GM21447 (cell line): Measurements from ENCODE around the gene ENOX2.

Source experiments
- ATAC-seq: cut with Tn5 transposase; IDR thresholded peaks from one replicate; pipeline ENCODE4 v1.9.1; 2021; ENCODE audit not compliant: unreplicated experiment

The ENOX2 gene

DNA sequence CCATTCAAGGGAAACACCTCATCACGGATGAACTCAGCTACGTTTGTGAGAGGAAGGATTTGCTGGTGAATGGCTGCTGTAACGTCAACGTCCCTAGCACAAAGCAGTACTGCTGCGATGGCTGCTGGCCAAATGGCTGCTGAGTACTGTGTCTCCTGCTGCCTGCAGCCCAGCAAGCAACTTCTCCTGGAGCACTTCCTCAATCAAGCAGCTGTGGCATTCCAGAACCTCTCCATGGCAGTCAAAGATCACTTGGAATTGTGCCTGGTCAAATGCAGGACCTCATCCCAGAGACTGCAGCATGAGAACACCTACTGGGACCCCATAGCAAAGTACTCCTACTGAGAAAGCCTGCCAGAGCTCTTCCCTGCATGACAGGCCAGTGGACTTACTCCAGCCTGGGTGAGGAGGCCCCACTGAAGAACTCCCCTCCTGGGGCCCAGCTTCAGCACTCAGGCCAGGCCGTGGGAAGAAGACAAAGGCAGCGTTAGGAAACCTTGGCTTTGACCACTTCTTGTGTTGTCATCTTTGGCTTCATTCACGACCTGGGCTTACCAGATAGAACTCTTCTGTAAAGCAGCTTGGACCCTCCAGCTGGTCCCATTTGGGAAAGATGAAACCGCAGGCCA lies 256.9 kb downstream of the ENOX2 start:
- ATAC-seq = no peak

DNA sequence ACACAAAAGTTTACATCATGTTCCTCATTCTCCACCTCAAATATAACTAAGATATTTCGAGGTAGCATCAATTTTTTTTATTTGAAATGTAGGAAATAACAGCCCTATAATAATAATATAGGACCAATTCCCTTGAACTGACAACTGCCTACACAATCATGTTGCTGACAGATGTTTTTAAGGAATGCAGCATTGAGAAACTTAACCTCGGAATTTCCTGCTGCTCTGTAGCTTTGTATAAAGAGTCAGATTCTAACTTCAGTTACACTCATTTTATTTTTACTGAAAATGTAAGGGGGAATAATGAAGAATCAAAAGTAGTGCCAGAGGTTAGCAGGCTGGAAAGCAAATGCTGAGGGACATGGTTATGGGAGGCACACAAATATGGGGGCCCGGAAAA lies 265.4 kb downstream of the ENOX2 start:
- no peak for ATAC-seq

DNA sequence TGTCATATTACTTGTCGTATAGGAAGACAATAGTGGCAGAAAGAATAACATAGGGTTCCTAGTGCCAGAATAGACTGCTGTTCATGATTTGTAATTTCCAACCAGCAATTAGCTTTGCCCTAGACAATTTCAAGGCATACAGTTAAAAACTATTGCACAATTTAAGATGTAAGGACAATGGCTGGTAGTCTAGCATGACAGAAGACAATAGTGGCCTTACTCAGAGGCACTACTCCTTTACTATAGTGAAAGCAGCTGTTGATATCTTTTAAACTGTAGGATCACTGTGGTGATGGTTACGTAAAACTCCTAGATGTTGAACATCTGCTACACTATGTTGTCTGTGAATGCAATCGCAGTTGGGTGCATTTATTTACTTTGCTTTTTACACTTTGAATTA lies 266.7 kb downstream of the ENOX2 start:
- ATAC-seq = no peak

DNA sequence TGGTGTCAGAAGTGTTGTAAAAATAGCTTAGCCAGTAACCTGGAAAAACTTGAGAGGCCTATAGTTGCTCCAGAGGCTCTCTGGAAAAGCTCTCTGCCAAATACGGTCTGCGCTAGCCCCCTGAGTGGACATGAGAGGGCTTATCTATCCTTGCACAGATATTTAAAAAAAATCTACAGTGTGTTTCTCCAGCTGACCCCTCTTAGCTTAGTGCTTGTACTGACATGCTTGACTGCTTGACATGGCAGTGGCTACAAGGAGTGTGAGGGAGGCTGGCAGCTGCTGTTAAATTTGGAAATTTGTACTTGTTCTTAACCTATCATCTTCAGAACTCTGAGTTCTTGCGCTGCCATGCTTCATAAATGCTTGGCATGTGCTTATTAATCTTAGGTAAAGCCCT lies 272.0 kb downstream of the ENOX2 start:
- no peak for ATAC-seq

DNA sequence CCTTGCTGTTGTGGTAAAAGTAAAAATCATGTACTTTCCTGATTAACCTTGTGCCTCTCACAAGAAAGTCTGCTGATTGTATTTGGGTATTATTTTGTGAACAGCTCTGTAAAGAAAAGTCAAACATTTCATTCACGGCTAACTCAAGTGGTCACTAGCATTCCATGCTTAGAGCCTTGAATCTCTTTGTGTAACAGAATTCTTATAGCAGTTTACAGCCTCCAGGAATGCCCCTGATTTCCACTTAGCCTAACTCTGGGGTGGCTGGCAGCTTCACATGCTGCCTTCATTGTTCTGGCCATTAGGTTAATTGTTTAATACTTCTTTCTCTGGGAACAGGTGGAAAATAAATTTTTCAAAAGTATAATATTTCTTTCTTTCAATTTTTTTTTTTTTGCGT lies 274.5 kb downstream of the ENOX2 start:
- no peak for ATAC-seq

DNA sequence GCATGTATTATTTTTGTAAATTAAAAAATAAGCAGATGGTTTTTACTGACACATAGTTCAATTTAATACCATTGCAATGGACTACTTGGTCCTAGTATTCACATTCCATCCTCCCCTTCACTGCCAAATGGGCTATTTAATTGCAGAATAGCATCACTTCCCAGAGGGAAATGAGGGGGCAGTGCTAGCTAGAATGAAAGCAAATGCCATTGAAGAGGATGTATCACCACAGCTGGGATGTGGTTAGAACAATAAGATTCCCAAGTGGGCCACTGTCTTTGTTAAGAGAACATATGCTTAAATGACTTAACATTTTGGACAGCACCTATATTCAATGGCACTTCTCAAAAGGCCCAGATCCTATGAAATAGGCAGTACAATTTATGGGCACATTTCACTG lies 276.5 kb downstream of the ENOX2 start:
- ATAC-seq = no peak

DNA sequence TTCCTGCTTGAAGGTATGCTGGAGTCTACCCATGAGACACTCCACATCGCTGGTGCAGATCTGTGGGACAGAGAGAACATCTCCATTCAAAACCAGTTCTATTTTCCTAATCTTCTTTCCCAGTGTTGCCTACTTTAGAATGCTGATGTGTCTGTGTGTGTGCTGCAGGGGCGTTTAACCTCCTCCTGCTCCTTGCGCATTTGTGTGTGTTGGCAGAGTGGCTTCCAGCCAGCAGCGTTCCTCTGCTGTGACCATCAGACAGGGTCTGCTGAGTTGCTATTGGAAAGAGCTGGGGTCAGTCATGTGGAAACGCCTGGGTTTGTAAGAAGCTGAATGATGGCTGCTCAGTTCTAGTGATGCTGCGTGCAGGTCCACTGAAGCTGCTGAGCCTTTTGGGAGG lies 277.6 kb downstream of the ENOX2 start:
- no peak for ATAC-seq

DNA sequence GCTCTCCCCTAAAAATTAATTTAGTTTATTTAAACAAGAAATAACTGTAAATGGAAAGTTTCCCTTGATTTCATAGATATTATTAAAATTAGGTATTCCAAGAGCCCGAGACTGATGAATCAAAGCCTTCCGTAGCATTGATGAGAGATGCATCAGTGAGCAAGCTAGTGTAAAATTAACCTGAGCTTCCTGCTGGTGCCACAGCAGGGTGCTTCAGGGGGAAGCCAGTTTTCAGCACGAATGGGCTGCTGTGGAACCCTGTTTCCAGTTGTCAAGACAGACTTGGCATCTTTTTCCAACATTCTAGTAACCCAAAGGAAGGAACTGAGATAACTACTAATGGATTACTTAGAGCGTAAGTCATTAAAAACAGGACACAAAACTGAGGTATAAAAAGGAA lies 279.5 kb downstream of the ENOX2 start:
- ATAC-seq = no peak

DNA sequence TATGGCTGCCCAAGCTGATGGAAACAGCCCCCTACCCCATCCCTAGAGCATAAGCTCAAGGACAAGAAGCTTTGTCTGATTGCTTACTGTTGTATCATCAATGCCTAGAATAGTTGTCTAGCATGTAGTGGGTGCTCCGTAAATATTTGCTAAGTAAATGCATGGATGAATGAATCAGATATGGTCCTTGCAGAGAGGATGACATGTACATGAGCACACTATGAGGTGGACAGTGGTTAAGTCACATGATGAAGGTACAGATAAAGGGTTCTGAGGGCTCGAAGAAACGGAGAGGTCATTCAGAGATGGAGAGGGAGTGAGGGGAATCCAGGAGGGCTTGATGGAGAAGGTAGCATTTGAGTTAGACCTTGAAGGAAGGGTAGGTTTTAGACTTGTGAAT lies 287.1 kb downstream of the ENOX2 start:
- ATAC-seq = no peak

DNA sequence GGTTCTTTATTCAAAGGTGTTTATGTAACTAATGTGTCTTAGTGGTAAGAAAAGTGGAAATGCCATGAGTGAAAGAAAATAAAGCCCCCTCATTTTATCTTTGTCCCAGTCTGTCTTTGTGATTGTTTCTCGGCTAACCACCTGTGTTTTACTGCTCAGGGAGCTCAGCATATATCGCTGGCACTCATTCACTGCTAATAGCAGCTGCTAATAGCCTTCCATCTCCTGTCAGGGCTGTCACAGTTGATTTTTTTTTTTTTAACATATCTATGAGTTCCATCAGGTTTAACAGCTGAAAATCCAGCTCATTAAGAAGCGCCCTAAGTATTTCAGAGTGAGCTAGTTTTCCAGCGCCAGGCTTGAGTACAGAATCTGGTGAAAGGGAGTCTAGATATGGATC lies 295.6 kb downstream of the ENOX2 start:
- ATAC-seq = no peak

DNA sequence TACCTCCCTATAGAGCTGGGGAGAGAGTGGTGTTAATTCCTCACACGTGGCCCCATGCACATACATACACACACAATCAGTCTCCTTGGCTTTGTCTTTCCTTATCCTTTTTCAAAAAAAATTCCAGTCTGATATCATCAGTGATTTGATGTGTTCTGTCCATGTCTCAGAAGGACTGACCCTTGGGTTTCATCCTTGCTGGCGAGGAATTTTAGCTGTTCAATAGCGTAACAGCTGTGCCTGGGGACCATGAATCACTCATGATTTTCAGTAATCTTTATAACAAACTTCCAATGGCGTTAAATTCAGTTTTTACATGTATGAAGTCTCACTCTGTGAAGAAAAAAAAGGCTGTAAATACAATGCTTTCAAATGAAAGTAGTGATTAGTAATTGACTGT lies 296.6 kb downstream of the ENOX2 start:
- no peak for ATAC-seq

DNA sequence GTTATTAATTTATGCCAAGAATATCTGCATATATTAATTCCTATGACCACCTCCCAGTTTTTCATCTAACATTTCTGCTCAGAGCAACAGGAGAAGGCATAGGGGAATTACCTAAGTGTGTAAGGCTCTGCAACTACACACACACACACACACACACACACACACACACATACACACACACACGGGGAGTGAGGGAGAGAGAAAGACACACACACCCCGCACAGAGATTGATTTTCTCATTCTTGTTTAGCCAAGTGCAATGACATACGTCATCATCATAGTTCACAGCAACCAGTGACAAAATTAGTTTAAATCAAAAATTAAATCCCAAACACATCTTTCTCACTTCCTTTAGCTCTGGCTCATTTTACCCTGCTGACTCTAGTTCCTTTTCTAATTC lies 298.1 kb downstream of the ENOX2 start:
- no peak for ATAC-seq

DNA sequence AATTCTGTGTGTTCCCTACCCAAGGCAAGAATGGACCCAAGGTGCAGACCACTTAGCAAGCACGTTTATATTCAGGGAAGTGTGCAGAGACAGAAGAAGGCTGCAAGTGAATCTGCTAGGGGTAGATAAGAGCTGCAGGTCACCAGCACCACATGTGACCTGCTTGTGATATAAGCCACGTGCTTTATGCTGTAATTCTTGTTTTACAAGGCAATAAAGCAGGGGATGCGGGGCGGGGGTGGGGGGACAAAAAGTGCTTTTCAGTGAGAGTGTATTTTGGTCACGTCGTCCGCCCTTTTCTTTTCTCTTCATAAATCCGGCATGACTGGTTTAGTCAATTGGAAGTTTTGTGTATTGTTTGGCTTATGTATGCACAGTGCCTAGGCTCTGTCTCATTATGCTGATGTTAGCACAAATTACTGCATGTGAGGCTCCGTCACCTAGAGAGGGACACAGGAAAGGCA lies 308.5 kb downstream of the ENOX2 start:
- no peak for ATAC-seq

DNA sequence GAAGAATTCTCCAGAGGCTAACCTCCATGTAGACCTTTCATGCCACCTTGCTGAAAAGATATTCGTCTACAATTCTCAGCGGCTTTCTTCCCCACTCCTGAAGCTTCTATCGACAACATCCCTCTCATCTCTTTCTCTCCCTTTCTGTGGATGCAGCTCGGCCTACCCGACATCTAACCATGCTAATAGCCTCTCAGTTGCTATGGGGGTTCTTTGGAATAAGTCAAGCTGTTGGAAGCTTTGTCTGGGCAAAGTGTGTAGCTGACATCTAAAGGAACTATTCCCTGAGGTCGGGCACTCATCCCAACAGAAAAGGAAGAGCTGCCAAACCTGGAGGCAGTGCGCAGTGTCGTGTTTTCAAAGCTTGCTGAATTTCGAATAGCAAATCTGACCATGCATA lies 309.1 kb downstream of the ENOX2 start:
- no peak for ATAC-seq

DNA sequence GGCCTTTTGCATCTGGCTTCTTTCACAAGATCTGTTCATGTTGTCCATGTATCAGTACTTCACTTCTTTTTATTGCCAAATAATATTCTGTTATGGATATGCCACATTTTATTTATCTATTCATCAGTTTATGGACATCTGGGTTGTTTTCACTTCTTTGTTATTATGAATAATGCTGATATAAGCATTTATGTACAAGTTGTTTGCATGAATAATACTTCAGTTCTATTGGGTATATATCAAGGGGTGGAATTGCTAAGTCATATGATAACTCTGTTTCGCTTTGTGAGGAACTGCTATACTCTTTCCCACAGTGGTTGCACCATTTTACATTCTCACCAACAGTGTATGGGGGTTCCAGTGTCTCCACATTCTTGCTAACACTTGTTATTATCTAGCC lies 310.8 kb downstream of the ENOX2 start:
- no peak for ATAC-seq

DNA sequence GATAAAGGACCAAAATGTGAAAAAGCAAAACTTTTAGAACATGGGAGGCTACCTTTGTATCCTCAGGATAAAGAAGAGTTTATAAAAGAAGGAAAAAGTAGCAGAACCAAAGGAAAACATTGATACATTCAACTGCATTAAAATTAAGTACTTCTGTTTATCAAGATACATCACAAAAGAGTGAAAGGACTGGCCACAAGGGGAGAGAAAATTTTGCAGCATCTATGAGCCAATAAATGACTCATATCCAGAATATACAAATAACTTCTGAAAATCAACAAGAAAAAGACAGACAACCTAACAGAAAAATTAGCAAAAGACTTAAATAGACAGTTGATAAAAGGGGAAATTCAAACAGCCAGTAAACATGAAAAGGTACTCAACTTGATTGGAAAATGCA lies 324.1 kb downstream of the ENOX2 start:
- ATAC-seq = no peak

DNA sequence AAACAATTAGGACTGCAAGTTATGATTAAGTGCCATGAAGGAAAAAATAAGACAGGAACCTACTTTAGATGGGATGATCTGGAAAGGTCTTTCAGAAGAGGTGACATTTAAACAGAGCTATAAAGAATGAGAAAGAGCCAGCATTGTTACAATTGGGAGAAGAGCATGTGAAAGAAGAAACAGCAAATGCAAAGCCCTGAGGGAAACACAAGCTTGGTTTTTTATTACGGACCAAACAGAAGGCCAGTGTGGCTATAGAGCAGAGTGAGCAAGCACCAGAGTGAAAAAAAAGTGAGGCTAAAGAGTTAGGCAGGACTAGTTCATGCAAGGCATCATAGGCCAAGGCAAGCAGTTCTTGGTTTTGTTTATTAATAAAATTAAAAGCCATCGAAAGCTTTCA lies 325.6 kb downstream of the ENOX2 start:
- ATAC-seq = no peak

DNA sequence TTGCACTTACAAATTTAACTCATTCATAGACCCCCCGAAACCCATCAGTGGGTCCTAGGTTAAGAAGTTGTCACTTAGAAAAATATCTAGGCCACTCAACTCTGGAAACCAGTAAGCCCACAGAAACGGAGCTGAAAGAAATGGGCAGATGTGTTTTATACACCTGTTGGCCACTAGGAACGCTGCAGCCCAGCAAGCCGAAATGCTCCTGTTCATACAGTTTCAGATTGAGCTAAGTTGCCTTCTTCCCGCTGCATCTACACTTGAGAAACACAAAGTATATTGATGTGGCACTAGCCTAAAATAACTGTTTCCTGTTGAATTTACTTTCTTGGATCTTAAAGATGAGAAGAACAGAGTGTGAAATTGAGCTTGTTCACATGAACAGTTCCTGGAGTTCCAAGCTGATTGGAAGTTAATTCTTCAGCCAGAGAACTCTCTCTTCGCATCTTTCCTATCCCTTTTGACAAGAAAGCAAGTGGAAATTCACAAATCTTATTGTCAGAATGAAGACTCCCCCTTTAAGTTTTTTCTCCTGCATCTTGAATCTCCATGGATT lies 327.1 kb downstream of the ENOX2 start:
- ATAC-seq = peak; percentile 69
